ENCODE data around the gene SLC66A2.

DNA sequence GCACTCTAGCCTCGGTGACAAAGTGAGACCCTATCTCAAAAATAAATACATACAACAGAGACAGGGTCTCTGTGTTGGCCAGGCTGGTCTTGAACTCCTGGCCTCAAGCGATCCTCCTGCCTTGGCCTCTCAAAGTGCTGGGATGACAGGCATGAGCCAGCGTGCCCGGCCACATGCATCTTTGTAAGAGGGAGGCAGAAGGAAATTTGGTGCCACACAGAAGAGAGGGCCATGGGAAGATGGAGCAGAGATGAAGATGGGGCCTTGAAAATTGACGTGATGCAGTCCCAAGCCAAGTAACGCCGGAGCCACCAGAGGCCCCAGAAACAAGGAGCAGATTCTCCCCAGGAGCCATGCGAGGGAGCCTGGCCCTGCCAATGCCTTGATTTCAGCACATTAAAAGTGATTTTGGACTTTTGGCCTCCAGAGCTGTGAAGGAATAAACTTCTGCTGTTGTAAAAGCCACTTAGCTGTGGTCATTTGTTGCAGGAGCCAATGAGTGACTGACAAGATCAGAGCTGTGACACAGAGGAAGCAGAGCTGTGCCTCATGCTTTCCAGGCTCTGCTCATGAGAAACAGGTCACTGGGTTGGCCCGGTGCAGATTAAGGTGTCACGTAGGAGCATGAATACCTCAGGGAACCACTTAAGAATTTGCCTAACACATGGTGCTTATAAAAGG lies 2.7 kb upstream of the SLC66A2 start:
- TF ChIP-seq, protein P1, sequence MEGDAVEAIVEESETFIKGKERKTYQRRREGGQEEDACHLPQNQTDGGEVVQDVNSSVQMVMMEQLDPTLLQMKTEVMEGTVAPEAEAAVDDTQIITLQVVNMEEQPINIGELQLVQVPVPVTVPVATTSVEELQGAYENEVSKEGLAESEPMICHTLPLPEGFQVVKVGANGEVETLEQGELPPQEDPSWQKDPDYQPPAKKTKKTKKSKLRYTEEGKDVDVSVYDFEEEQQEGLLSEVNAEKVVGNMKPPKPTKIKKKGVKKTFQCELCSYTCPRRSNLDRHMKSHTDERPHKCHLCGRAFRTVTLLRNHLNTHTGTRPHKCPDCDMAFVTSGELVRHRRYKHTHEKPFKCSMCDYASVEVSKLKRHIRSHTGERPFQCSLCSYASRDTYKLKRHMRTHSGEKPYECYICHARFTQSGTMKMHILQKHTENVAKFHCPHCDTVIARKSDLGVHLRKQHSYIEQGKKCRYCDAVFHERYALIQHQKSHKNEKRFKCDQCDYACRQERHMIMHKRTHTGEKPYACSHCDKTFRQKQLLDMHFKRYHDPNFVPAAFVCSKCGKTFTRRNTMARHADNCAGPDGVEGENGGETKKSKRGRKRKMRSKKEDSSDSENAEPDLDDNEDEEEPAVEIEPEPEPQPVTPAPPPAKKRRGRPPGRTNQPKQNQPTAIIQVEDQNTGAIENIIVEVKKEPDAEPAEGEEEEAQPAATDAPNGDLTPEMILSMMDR (IDR thresholded peaks at IDR 0.05): no peak
- TF ChIP-seq POLR2A (IDR thresholded peaks at IDR 0.05): no peak

Data from adrenal gland (tissue), 5 donors.